Measurements from ENCODE around the gene PDE1A.

Gene PDE1A

GRCh38 chr2:182426918-182427240 is at the start of gene PDE1A:
Gene PDE1A, minus strand, starts transcription at chr2:182427036.
- DNase-seq = no peak

GRCh38 chr2:182473635-182474034 is 46.8 kb upstream of the PDE1A start:
- no peak for DNase-seq

- DNase-seq = no peak
Measured at GRCh38 chr2:182463760-182464159, 36.9 kb upstream of the PDE1A start.

GRCh38 chr2:182456784-182457183 is 29.9 kb upstream of the PDE1A start:
- no peak for DNase-seq

GRCh38 chr2:182452456-182452990 is 25.7 kb upstream of the PDE1A start:
- DNase-seq = no peak

GRCh38 chr2:182448371-182448770 is 21.5 kb upstream of the PDE1A start:
- no peak for DNase-seq

GRCh38 chr2:182447863-182448262 is 21.0 kb upstream of the PDE1A start:
- no peak for DNase-seq

GRCh38 chr2:182447163-182447562 is 20.3 kb upstream of the PDE1A start:
- DNase-seq = no peak

- no peak for DNase-seq
Measured at GRCh38 chr2:182446087-182446486, 19.3 kb upstream of the PDE1A start.

GRCh38 chr2:182445391-182445965 is 18.6 kb upstream of the PDE1A start:
- no peak for DNase-seq

GRCh38 chr2:182444806-182445205 is 18.0 kb upstream of the PDE1A start:
- no peak for DNase-seq

GRCh38 chr2:182444170-182444569 is 17.3 kb upstream of the PDE1A start:
- no peak for DNase-seq

GRCh38 chr2:182436252-182436651 is 9.4 kb upstream of the PDE1A start:
- DNase-seq = no peak

GRCh38 chr2:182435754-182436153 is 8.9 kb upstream of the PDE1A start:
- DNase-seq = no peak

- DNase-seq = no peak
Measured at GRCh38 chr2:182432051-182432450, 5.2 kb upstream of the PDE1A start.

- no peak for DNase-seq
Measured at GRCh38 chr2:182428476-182428875, 1.6 kb upstream of the PDE1A start.

GRCh38 chr2:182426082-182426917 is 536 bp downstream of the PDE1A start:
- no peak for DNase-seq

- DNase-seq = no peak
Measured at GRCh38 chr2:182422864-182423263, 4.0 kb downstream of the PDE1A start.

- DNase-seq = no peak
Measured at GRCh38 chr2:182420669-182421068, 6.2 kb downstream of the PDE1A start.

- no peak for DNase-seq
Measured at GRCh38 chr2:182416861-182417260, 10.0 kb downstream of the PDE1A start.

- DNase-seq = no peak
Measured at GRCh38 chr2:182416191-182416590, 10.6 kb downstream of the PDE1A start.

GRCh38 chr2:182415771-182416170 is 11.1 kb downstream of the PDE1A start:
- no peak for DNase-seq

- DNase-seq = no peak
Measured at GRCh38 chr2:182412858-182413257, 14.0 kb downstream of the PDE1A start.

- DNase-seq = no peak
Measured at GRCh38 chr2:182410120-182410519, 16.7 kb downstream of the PDE1A start.

- no peak for DNase-seq
Measured at GRCh38 chr2:182406221-182406620, 20.6 kb downstream of the PDE1A start.

All from DMS153 (cell line).